Coronary artery (tissue), 2 donors: ENCODE data around the gene PCNT.
"Not testable (repeated sequence)": the region's sequence is repeated elsewhere in the genome, so short reads cannot be mapped to it uniquely, and the experiment has no call there.

Experiments used
- DNase-seq: peaks from one replicate; pipeline ENCODE4 v3.0.0-alpha.2; 2017; ENCODE audit warnings: low spot score
- H3K27ac ChIP-seq, 2 donors: fragments of 200-600 bp; sonication (generic); one replicate each; pipeline ENCODE4 v1.5.1; 2016 to 2019
- H3K4me3 ChIP-seq: fragments of 200-600 bp; sonication (generic); 2 replicates; pipeline ENCODE4 v1.5.1; 2016; ENCODE audit warnings: mild to moderate bottlenecking, moderate library complexity
- TF ChIP-seq, protein P1 (sequence below): fragments of 200-600 bp; sonication (generic); IDR thresholded peaks from one replicate; pipeline ENCODE4 v1.5.1; 2019; ENCODE audit warnings: antibody characterized with exemption

PCNT gene

DNA sequence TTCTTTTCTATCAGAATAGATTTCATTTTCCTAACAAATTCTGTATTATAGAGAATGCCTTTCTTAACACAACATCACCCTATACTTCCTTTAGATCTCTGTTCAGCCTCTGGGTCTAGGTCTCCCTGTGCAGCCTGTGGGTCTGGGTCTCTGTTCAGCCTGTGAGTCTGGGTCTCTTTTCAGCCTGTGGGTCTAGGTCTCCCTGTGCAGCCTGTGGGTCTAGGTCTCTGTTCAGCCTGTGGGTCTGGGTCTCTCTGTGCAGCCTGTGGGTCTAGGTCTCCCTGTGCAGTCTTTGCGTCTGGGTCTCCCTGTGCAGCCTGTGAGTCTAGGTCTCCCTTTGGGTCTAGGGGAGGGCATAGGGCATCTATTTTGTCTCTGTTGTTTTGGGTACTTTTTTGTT is 75.2 kb downstream of the PCNT start:
- H3K4me3 ChIP-seq = no peak overlapping the region
- TF ChIP-seq, protein P1, sequence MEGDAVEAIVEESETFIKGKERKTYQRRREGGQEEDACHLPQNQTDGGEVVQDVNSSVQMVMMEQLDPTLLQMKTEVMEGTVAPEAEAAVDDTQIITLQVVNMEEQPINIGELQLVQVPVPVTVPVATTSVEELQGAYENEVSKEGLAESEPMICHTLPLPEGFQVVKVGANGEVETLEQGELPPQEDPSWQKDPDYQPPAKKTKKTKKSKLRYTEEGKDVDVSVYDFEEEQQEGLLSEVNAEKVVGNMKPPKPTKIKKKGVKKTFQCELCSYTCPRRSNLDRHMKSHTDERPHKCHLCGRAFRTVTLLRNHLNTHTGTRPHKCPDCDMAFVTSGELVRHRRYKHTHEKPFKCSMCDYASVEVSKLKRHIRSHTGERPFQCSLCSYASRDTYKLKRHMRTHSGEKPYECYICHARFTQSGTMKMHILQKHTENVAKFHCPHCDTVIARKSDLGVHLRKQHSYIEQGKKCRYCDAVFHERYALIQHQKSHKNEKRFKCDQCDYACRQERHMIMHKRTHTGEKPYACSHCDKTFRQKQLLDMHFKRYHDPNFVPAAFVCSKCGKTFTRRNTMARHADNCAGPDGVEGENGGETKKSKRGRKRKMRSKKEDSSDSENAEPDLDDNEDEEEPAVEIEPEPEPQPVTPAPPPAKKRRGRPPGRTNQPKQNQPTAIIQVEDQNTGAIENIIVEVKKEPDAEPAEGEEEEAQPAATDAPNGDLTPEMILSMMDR = no peak
- no peak for DNase-seq
- H3K27ac ChIP-seq = no peak overlapping the region

DNA sequence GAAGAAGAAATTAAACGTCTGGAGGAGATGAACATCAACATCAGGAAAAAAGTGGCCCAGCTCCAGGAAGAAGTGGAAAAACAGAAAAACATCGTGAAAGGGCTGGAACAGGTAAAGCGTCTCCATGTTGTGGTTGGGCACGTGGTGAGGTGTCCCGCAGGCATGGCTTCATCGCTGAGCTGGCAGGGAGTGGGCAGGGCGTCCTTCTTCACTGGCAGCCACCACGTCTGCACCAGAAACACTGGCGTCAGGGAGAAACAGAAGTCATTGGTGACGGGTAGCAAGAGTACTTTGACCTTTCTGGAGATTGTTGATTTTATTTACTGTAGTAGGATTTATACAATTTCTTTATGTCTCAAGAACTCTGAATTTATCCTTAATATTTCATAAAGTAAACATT is 75.7 kb downstream of the PCNT start:
- TF ChIP-seq, protein P1 = no peak
- no peak overlapping the region for H3K4me3 ChIP-seq
- DNase-seq = no peak
- H3K27ac ChIP-seq = no peak overlapping the region

DNA sequence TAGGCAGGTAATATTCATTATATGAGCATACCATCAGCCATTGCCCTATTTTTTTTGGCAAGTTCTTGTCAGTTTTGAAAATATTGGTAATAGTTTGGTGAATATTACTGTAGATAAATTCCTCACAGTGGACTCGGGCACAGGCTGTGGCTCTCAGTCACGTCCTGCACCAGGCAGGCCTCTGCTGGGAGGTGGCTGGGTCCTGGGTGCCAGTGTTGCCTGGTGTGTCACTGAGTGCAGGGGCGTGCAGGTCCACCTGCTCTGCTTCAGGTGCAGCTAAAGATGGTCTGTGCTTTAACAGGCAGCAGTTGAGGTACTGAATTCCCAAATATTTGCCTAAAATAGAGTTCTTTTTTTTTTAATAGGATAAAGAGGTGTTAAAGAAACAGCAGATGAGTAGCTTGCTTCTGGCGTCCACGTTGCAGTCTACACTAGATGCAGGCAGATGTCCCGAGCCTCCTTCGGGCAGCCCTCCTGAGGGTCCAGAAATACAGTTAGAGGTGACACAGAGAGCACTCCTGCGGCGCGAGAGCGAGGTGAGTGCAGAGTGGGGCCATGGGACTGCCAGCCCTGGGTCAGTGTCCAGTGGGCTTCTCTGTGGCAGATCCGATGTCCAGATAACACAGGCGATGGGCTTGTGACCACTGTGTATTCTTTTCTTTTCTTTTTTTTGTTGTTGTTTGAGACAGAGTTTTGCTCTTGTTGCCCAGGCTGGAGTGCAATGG is 77.4 kb downstream of the PCNT start:
- Histone ChIP-seq H3K4me3 (no peak overlapping the region), H3K27ac (no peak overlapping the region)
- TF ChIP-seq, protein P1 = no peak
- DNase-seq = no peak

DNA sequence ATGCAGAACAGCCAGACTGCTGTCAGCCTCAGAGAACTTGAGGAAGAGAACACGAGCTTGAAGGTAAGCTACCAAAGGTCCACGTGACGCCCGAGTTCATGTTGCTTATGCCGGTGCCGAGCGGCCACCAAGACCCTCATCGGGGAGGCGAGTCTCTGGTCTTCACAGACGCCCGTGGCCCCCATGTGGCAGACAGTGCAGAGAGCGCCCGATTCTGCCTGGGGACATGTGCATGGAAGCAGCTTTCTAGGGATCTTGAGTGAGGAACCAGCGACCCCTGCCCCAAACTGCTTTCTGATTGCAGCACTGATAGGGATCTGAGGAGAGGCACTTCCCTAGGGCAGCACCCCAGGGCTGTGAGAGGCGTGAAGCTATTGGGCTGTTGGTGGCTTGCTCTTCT is 78.5 kb downstream of the PCNT start:
- DNase-seq = no peak
- no peak overlapping the region for H3K4me3 ChIP-seq
- no peak overlapping the region for H3K27ac ChIP-seq
- TF ChIP-seq, protein P1 = no peak

DNA sequence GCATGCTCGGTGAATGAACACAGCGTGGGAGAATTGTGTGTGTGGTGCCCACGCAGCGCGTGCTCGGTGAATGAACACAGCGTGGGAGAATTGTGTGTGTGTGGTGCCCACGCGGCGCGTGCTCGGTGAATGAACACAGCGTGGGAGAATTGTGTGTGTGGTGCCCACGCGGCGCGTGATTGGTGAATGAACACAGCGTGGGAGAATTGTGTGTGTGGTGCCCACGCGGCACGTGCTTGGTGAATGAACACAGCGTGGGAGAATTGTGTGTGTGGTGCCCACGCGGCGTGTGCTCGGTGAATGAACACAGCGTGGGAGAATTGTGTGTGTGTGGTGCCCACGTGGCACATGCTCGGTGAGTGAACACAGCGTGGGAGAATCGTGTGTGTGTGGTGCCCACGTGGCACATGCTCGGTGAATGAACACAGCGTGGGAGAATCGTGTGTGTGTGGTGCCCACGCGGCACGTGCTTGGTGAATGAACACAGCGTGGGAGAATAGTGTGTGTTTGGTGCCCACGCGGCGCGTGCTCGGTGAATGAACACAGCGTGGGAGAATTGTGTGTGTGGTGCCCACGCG is 79.4 kb downstream of the PCNT start:
- not testable (repeated sequence) for H3K4me3 ChIP-seq

DNA sequence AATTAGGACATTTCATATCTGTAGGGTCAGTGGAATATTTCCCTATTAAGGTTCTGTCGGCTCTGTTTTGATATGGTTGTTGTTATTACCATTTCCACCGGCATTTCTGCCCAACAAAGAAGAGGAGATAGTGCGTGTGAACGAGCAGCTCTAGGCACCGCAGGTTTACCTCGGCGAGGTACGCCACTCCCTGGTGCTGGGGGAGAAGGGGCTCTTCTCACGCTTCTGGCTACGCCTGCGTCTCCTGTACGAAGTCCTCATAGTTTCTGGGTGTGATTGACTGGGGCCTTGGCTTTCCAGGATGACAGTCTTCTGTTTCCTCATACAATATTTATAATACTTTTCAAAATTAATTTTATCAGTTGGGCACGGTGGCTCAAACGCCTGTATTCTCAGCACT is 80.3 kb downstream of the PCNT start:
- Histone ChIP-seq H3K4me3 (no peak overlapping the region), H3K27ac (no peak overlapping the region)
- TF ChIP-seq, protein P1 = no peak
- no peak for DNase-seq

More for the DNA sequence above, 79.4 kb downstream of the PCNT start:
- DNase-seq, H3K27ac ChIP-seq: not testable (repeated sequence)

DNA sequence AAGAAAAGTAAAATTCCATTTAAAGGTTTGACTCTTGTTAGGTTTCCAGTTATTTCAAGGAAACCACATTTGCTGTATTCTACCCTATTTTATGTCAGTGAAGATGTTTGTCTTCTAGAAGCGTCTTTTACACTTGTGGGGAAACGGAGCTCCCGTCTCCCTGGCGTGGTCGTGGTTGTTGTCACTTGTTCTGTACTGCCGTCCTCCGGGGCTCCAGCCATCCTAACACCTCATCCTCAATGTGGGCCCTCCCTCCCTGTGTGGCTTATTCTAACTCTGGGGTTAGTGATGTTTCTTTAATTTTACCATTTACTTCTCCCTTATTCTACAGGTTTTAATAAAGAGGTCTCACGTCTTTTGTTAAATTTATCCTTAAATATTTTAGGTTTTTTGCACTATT is 82.0 kb downstream of the PCNT start:
- DNase-seq = no peak
- Histone ChIP-seq H3K27ac (no peak overlapping the region), H3K4me3 (no peak overlapping the region)
- TF ChIP-seq, protein P1 = no peak
